Small intestine (tissue), 7 donors: ENCODE results near the gene BAD. TPM values are rescaled to one million over a fixed set of nuclear protein-coding genes. Genes with fewer than 3 reads are reported as not detected.

Experiments used
- DNase-seq, 2 donors: peaks; one replicate each; pipeline versions ENCODE4 v3.0.0 to v3.0.0-alpha.2; 2013
- FAIRE-seq: peaks from 2 replicates; lab custom pipeline; 2012; peaks lifted over from hg19 to GRCh38; lab: Jason Lieb, UNC
- H3K27ac ChIP-seq, 3 donors: one replicate each; pipeline ENCODE4 v1.5.1; 2013; ENCODE audit warnings: low read length in 2 of 3, mild to moderate bottlenecking in 2 of 3, control low read depth in 1 of 3, inconsistent platforms in 1 of 3, low read depth in 1 of 3, moderate library complexity in 1 of 3
- H3K27me3 ChIP-seq, 3 donors: one replicate each; pipeline ENCODE4 v1.6.1; 2013; ENCODE audit warnings: low read length in 3 of 3, inconsistent platforms in 1 of 3; ENCODE audit not compliant: control insufficient read depth in 3 of 3, insufficient read depth in 3 of 3
- H3K36me3 ChIP-seq, 3 donors: one replicate each; pipeline ENCODE4 v1.6.1; 2013; ENCODE audit warnings: low read length in 3 of 3, inconsistent platforms in 1 of 3, low read depth in 1 of 3, mild to moderate bottlenecking in 1 of 3, moderate library complexity in 1 of 3; ENCODE audit not compliant: control insufficient read depth in 3 of 3, insufficient read depth in 2 of 3
- H3K4me1 ChIP-seq, 3 donors: one replicate each; pipeline ENCODE4 v1.6.1; 2013; ENCODE audit warnings: low read length in 2 of 3, inconsistent platforms in 1 of 3, low read depth in 1 of 3, mild to moderate bottlenecking in 1 of 3, moderate library complexity in 1 of 3; ENCODE audit not compliant: control insufficient read depth in 3 of 3, insufficient read depth in 2 of 3
- H3K4me3 ChIP-seq, 3 donors: one replicate each; pipeline ENCODE4 v1.5.1; 2013; ENCODE audit warnings: low read length in 3 of 3, control low read depth in 1 of 3, inconsistent platforms in 1 of 3, low read depth in 1 of 3, mild to moderate bottlenecking in 1 of 3, moderate library complexity in 1 of 3
- H3K9me3 ChIP-seq, 2 donors: one replicate each; pipeline ENCODE4 v1.6.1; 2013; ENCODE audit warnings: low read depth in 1 of 2, low read length in 1 of 2; ENCODE audit not compliant: control insufficient read depth in 2 of 2, insufficient read depth in 1 of 2
- WGBS, 3 donors: extraction: QIAGEN DNeasy Blood & Tissue Kit; methylation state at CpG; one replicate each; pipeline ENCODE4 v1.1.7; 2013; 5-methylcytosine and 5-hydroxymethylcytosine counted together
- polyA plus RNA-seq, 4 donors: library from polyadenylated mRNA; stranded (reverse) in 3 of 4; unstranded in 1 of 4; fragments of 200-250 nt in 3 of 4; fragments of 120-200 nt in 1 of 4; gene quantifications; one replicate each; pipeline versions ENCODE4 v1.2.1 to v1.2.3, GENCODE V29; 2013
- donor health status: healthy with polysubstance abuse.
- donor health status: control.
- donor health status: control.
- donor health status: Bipolar disorder and iron deficiency.
- donor health status: healthy.

Gene BAD
- polyA plus RNA-seq, 4 donors = 41.2 to 98.6 (median 74.1) TPM

- FAIRE-seq = no peak
- no peak for DNase-seq
- peaks cover 0 to 7% (median 2%) of the 10 kb centered on the region in 3 donors for H3K4me1 ChIP-seq
Measured at GRCh38 chr11:64263021-64263946, 21.2 kb downstream of the BAD start.

DNA sequence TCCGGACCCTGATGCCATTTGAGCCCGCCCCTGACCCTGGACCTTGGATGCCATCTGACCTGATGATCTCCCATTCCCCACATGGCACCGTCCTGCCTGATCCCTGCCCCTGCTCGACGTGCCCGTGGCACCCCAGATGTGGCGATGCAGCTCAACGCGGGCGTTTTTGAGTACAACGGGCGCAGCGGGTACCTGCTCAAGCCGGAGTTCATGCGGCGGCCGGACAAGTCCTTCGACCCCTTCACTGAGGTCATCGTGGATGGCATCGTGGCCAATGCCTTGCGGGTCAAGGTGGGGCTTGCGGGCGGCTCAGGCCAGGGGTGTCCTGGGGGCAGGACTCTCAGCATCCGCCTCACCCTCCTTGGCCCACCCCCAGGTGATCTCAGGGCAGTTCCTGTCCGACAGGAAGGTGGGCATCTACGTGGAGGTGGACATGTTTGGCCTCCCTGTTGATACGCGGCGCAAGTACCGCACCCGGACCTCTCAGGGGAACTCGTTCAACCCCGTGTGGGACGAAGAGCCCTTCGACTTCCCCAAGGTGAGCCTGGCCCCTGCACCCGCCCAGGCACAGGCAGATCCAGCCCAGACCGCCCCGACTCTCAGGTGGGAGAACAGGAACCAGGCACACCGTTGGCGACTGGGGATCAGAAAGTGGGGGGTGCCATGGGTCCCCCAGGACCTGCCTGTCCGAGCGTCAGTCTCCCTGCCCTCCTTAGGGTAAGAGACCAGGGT is 22.0 kb downstream of the BAD start:
- DNase-seq (no peak), FAIRE-seq (no peak)
- no peak overlapping the region for H3K4me3 ChIP-seq
- H3K9me3 ChIP-seq = no peaks in the 10 kb centered on the region
- WGBS, 3 donors = 90 to 93% (median 92%) methylated on average over 42 of the region's 42 CpGs
- no peaks in the 10 kb centered on the region for H3K4me1 ChIP-seq
- H3K27me3 ChIP-seq = no peaks in the 10 kb centered on the region
- H3K36me3 ChIP-seq = peaks cover 29 to 98% (median 64%) of the 10 kb centered on the region in 3 donors
- H3K27ac ChIP-seq = no peak overlapping the region

More at GRCh38 chr11:64263021-64263946, 21.2 kb downstream of the BAD start:
- no peaks in the 10 kb centered on the region for H3K9me3 ChIP-seq
- no peak overlapping the region for H3K27ac ChIP-seq
- H3K36me3 ChIP-seq = peaks cover 29 to 98% (median 59%) of the 10 kb centered on the region in 3 donors
- WGBS, 3 donors = 84 to 86% (median 86%) methylated on average over 29 of the region's 29 CpGs
- no peaks in the 10 kb centered on the region for H3K27me3 ChIP-seq
- H3K4me3 ChIP-seq = no peak overlapping the region

DNA sequence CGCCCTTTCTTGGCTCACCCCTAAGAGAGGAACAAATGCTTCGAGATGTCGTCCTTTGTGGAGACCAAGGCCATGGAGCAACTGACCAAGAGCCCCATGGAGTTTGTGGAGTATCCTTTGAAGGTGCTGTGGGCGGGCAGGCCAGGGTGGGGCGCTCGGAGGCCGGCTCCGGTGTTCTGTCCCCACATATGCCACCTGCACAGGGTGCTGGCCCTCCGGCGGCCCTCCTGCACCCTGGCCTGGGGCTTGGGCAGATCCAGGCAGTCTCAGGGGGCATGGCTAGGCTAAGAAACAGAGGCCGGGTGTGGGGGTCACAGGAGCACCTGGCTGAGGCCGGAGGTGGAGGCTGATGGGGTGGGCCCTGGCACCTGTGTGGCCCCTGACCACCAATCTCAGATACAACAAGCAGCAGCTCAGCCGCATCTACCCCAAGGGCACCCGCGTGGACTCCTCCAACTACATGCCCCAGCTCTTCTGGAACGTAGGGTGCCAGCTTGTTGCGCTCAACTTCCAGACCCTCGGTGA is 22.8 kb downstream of the BAD start:
- H3K9me3 ChIP-seq = no peaks in the 10 kb centered on the region
- DNase-seq (no peak), FAIRE-seq (no peak)
- no peak overlapping the region for H3K27ac ChIP-seq
- H3K4me1 ChIP-seq = no peaks in the 10 kb centered on the region
- 89 to 94% (median 92%) methylated on average over 17 to 18 of the region's 18 CpGs for WGBS, 3 donors
- peaks cover 29 to 97% (median 68%) of the 10 kb centered on the region in 3 donors for H3K36me3 ChIP-seq
- no peaks in the 10 kb centered on the region for H3K27me3 ChIP-seq
- no peak overlapping the region for H3K4me3 ChIP-seq

- no peaks in the 10 kb centered on the region for H3K27me3 ChIP-seq
- DNase-seq (no peak), FAIRE-seq (no peak)
- no peak overlapping the region for H3K4me3 ChIP-seq
- H3K9me3 ChIP-seq = no peaks in the 10 kb centered on the region
- H3K36me3 ChIP-seq = peaks cover 30 to 97% (median 66%) of the 10 kb centered on the region in 3 donors
- WGBS, 3 donors = 85 to 89% (median 86%) methylated on average over 6 of the region's 6 CpGs
- H3K4me1 ChIP-seq = no peaks in the 10 kb centered on the region
- H3K27ac ChIP-seq = no peak overlapping the region
Measured at GRCh38 chr11:64260147-64260708, 24.2 kb downstream of the BAD start.

DNA sequence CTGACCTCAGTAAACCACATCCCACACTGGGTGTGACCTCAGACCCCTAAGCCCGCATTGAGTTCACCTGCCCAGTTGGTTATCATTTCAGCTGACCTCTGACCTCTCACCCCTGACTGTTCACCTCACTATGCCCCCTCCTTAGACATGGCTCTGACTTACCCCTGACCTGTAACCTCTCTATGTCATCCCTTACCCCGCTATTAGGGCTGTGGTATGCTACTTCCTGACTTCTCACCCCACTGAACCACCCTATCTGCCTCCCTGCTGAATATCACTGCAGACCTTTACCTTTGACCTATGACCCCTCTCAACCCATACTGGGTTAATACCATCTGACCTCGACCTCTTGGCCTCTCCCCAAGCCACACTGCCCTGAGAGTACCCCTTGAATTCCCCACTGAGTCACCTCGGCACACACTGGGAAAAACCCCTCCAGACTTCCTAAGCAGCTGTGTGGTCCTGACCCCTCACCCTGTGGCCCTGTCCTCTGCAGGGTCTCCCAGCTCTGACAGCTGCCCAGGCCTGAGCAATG is 24.9 kb downstream of the BAD start:
- H3K36me3 ChIP-seq = peaks cover 32 to 98% (median 67%) of the 10 kb centered on the region in 3 donors
- FAIRE-seq (no peak), DNase-seq (no peak)
- H3K4me1 ChIP-seq = no peaks in the 10 kb centered on the region
- 64 to 74% (median 64%) methylated on average over 4 of the region's 4 CpGs for WGBS, 3 donors
- no peak overlapping the region for H3K27ac ChIP-seq
- H3K9me3 ChIP-seq = no peaks in the 10 kb centered on the region
- H3K4me3 ChIP-seq = no peak overlapping the region
- no peaks in the 10 kb centered on the region for H3K27me3 ChIP-seq

DNA sequence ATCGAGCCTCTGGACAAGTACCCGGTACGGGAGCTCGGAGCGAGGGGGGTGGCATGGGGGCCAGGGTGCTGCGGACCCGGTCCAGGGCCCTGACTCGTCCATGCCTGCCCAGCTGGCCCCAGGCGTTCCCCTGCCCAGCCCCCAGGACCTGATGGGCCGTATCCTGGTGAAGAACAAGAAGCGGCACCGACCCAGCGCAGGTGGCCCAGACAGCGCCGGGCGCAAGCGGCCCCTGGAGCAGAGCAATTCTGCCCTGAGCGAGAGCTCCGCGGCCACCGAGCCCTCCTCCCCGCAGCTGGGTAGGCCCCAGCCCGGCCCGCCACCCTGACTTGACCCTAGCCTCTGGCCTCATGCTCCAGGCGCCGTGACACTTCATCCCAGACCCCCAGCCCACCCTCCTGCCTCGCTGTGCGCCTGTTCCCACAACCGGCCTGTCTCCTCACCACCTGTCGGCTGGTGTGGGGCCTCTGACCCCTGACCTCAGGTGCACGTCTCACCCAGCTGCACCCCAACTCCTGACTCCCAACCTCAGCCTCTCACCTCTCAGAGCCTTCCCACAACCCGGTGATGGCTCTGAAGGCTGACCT is 25.4 kb downstream of the BAD start:
- DNase-seq (no peak), FAIRE-seq (no peak)
- Histone ChIP-seq H3K36me3 (peaks cover 32 to 98% (median 66%) of the 10 kb centered on the region in 3 donors), H3K9me3 (no peaks in the 10 kb centered on the region), H3K4me3 (no peak overlapping the region), H3K27me3 (no peaks in the 10 kb centered on the region), H3K4me1 (no peaks in the 10 kb centered on the region), H3K27ac (no peak overlapping the region)
- 91 to 92% (median 91%) methylated on average over 29 to 32 of the region's 32 CpGs for WGBS, 3 donors

GRCh38 chr11:64258356-64258755 is 26.1 kb downstream of the BAD start:
- FAIRE-seq = no peak
- WGBS, 3 donors = 90 to 92% (median 91%) methylated on average over 20 to 24 of the region's 24 CpGs
- Histone ChIP-seq H3K27me3 (no peaks in the 10 kb centered on the region), H3K4me3 (no peak overlapping the region), H3K9me3 (no peaks in the 10 kb centered on the region), H3K27ac (no peak overlapping the region), H3K36me3 (peaks cover 28 to 98% (median 61%) of the 10 kb centered on the region in 3 donors), H3K4me1 (peaks cover 0 to under 1% (median 0%) of the 10 kb centered on the region in 3 donors)
- DNase-seq = no peak
